ENCODE measurements around the gene GDPD1. TPM values are rescaled to one million over a fixed set of nuclear protein-coding genes. Genes with fewer than 3 reads are reported as not detected.
"Not testable (repeated sequence)": the region's sequence is repeated elsewhere in the genome, so short reads cannot be mapped to it uniquely, and the experiment has no call there.

The GDPD1 gene
- total RNA-seq, 3 donors from 2014 or later: 0.96 to 5.9 (median 4.8) TPM

DNA sequence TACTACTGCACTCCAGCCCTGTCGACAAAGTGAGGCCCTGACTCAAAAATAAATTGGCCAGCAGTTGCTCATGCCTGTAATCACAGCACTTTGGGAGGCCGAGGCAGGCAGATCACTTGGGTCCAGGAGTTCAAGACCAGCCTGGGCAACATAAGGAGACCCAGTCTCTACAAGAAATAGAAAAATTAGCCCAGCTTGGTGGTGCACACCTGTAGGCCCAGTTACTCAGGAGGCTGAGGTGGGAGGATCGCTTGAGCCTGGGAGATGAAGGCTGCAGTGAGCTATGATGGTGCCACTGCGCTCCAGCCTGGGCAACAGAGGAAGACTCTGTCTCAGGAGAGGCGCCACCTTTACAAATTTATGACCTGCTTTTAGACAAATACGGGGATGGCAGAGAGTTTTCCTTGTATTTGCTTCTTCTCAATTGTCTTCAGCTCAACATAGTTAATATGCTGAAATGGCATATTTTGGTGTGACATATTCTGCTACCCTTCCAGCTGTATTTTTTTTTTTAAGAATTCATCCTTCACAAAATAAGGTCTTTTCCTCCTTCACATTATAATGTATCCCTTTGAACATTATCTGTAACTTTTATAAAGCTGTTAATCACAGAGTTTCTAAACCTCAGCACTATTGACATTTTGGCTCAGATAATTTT is 90.1 kb downstream of the GDPD1 start:
- H3K4me3 ChIP-seq: no peak overlapping the region
- H3K4me1 ChIP-seq: no peaks in the 10 kb centered on the region
- H3K9me3 ChIP-seq: no peaks in the 10 kb centered on the region
- intact Hi-C loops (cut with DNase I; ENCODE audit: low total_unique reads): no loop called here
- H3K27ac ChIP-seq: no peak overlapping the region
- no peak for DNase-seq (ENCODE audit: low spot score in 2 of 2)
- H3K36me3 ChIP-seq: no peaks in the 10 kb centered on the region
- H3K27me3 ChIP-seq: no peaks in the 10 kb centered on the region
- no peak for TF ChIP-seq POLR2AphosphoS5 (IDR thresholded peaks at IDR 0.05)
- TF ChIP-seq, protein P1, sequence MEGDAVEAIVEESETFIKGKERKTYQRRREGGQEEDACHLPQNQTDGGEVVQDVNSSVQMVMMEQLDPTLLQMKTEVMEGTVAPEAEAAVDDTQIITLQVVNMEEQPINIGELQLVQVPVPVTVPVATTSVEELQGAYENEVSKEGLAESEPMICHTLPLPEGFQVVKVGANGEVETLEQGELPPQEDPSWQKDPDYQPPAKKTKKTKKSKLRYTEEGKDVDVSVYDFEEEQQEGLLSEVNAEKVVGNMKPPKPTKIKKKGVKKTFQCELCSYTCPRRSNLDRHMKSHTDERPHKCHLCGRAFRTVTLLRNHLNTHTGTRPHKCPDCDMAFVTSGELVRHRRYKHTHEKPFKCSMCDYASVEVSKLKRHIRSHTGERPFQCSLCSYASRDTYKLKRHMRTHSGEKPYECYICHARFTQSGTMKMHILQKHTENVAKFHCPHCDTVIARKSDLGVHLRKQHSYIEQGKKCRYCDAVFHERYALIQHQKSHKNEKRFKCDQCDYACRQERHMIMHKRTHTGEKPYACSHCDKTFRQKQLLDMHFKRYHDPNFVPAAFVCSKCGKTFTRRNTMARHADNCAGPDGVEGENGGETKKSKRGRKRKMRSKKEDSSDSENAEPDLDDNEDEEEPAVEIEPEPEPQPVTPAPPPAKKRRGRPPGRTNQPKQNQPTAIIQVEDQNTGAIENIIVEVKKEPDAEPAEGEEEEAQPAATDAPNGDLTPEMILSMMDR (IDR thresholded peaks at IDR 0.05): no peak
- TF ChIP-seq POLR2A (IDR thresholded peaks at IDR 0.05): no peak

- H3K4me1 ChIP-seq: no peaks in the 10 kb centered on the region
- H3K27ac ChIP-seq: no peak overlapping the region
- H3K9me3 ChIP-seq: no peaks in the 10 kb centered on the region
- intact Hi-C loops (cut with DNase I; ENCODE audit: low total_unique reads): no loop called here
- no peak overlapping the region for H3K4me3 ChIP-seq
- no peaks in the 10 kb centered on the region for H3K27me3 ChIP-seq
- H3K36me3 ChIP-seq: no peaks in the 10 kb centered on the region
- no peak for DNase-seq (ENCODE audit: low spot score in 2 of 2)
- TF ChIP-seq, protein P1 (IDR thresholded peaks at IDR 0.05): peak; percentile 55 to 91 (median 83)
- no peak for TF ChIP-seq POLR2A (IDR thresholded peaks at IDR 0.05)
Observed at GRCh38 chr17:59311051-59311468, 90.7 kb downstream of the GDPD1 start.

- H3K4me1 ChIP-seq; H3K27me3 ChIP-seq; H3K4me3 ChIP-seq; intact Hi-C loops (cut with DNase I; ENCODE audit: low total_unique reads); H3K9me3 ChIP-seq; H3K27ac ChIP-seq; H3K36me3 ChIP-seq; DNase-seq (ENCODE audit: low spot score in 2 of 2): not testable (repeated sequence)
Observed at GRCh38 chr17:59311521-59311920, 91.2 kb downstream of the GDPD1 start.

DNA sequence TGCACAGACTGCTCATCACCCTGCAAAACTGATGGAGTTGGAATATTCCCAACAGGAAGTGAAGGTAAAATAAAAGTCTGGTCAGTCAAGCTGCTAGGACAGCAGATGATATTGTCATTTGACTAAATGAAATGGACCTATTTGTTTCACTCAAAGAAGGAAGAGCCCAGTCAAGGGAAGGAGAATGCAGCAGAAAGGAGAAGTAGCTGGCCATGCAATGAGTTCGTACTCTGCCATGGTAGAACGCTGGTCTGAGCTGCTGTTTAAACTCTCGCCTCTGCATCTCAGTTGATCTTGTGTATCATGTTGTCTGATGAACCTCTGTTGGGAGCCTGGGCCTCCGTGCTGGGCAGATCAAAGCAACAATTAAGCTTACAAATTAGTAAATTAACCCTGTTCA is 95.6 kb downstream of the GDPD1 start:
- Histone ChIP-seq H3K4me1 (no peaks in the 10 kb centered on the region), H3K4me3 (no peak overlapping the region), H3K27me3 (no peaks in the 10 kb centered on the region), H3K36me3 (no peaks in the 10 kb centered on the region), H3K27ac (no peak overlapping the region), H3K9me3 (no peaks in the 10 kb centered on the region)
- TF ChIP-seq POLR2AphosphoS5 (IDR thresholded peaks at IDR 0.05) (no peak), POLR2A (IDR thresholded peaks at IDR 0.05) (no peak)
- TF ChIP-seq, protein P1 (IDR thresholded peaks at IDR 0.05): no peak
- no peak for DNase-seq (ENCODE audit: low spot score in 2 of 2)
- intact Hi-C loops (cut with DNase I; ENCODE audit: low total_unique reads): no loop called here

Other genes starting within 250 kb of the GDPD1 start
- gene TRIM37, start 113.6 kb upstream of the GDPD1 start, total RNA-seq: 10 to 100 TPM; 18.7 to 24.6 (median 20.9) TPM
- gene SKA2, start 65.3 kb upstream of the GDPD1 start, total RNA-seq: 10 to 100 TPM; 11.8 to 19.5 (median 12.7) TPM
- 10 to 100 TPM in 1 of 3 donors, 1 to 10 TPM in 1, under 1 TPM in 1; 0.33 to 25.1 (median 1.2) TPM for gene PRR11, start 64.8 kb upstream of the GDPD1 start, total RNA-seq
- 10 to 100 TPM; 10.2 to 15.5 (median 12.2) TPM for gene SMG8, start 10.5 kb upstream of the GDPD1 start, total RNA-seq
- 10 to 100 TPM; 26.5 to 64.8 (median 33.2) TPM for gene YPEL2, start 111.1 kb downstream of the GDPD1 start, total RNA-seq

Data from breast epithelium (tissue), 4 donors.